Activated CD4-positive, alpha-beta T cell treated with anti-CD3 and anti-CD28 coated beads, Interleukin-2, amount 50 U/mL, for 4 hours (primary cell): Measurements from ENCODE around the gene GFOD2.

Experiments
- DNase-seq, 2 experiments: peaks; one replicate each; pipeline ENCODE4 v3.0.0-alpha.2; 2020

Gene GFOD2

DNA sequence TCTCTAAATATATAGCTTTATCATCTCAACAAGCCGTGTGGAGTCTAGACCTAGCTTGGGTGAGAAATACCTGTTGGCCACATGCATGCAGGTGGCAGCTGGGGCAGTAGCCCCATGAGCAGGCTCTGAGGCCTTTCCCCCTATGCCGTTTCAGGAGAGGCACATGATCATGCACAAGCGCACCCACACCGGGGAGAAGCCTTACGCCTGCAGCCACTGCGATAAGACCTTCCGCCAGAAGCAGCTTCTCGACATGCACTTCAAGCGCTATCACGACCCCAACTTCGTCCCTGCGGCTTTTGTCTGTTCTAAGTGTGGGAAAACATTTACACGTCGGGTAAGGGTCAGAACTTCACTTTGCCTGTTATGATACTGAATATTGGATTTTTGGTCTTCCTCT, 90.9 kb downstream of the GFOD2 start:
- DNase-seq: no peak
